Lower leg skin (tissue), 3 donors: ENCODE measurements around the gene HS3ST4.

Experiments used
- CTCF ChIP-seq, 3 donors: fragments of 450-650 bp; IDR thresholded peaks; one replicate each; pipeline ENCODE4 v1.5.1; 2016; ENCODE audit warnings: antibody characterized with exemption in 3 of 3, mild to moderate bottlenecking in 3 of 3, moderate library complexity in 2 of 3
- POLR2A ChIP-seq, 2 donors: fragments of 450-650 bp; IDR thresholded peaks; one replicate each; pipeline ENCODE4 v1.6.1; 2016 to 2017; ENCODE audit warnings: antibody characterized with exemption in 2 of 2, mild to moderate bottlenecking in 1 of 2, moderate library complexity in 1 of 2

GRCh38 chr16:26016989-26017388 is 325.2 kb downstream of the HS3ST4 start:
- TF ChIP-seq CTCF (IDR thresholded peaks at IDR 0.05) (no peak), POLR2A (IDR thresholded peaks at IDR 0.05) (no peak)
